Suprapubic skin (tissue), 4 donors: ENCODE measurements around the gene ANO8. TPM values are rescaled to one million over a fixed set of nuclear protein-coding genes. Genes with fewer than 3 reads are reported as not detected.

ENCODE experiments used
- DNase-seq, 2 donors: peaks; one replicate each; pipeline ENCODE4 v3.0.0-alpha.2; 2019; ENCODE audit warnings: low spot score in 2 of 2
- H3K27ac ChIP-seq: fragments of 200-600 bp; sonication (generic); one replicate; pipeline ENCODE4 v1.5.1; 2019
- H3K27me3 ChIP-seq: fragments of 200-600 bp; sonication (generic); one replicate; pipeline ENCODE4 v1.5.1; 2019
- H3K36me3 ChIP-seq: fragments of 200-600 bp; sonication (generic); one replicate; pipeline ENCODE4 v1.5.1; 2019
- H3K4me1 ChIP-seq: fragments of 200-600 bp; sonication (generic); one replicate; pipeline ENCODE4 v1.5.1; 2019
- H3K4me3 ChIP-seq: fragments of 200-600 bp; sonication (generic); one replicate; pipeline ENCODE4 v1.5.1; 2019; ENCODE audit warnings: mild to moderate bottlenecking
- H3K9me3 ChIP-seq: fragments of 200-600 bp; sonication (generic); one replicate; pipeline ENCODE4 v1.5.1; 2019
- EP300 ChIP-seq: sonication (generic); formaldehyde crosslinking; IDR thresholded peaks from one replicate; pipeline ENCODE4 v1.6.1; 2017; ENCODE audit warnings: antibody characterized with exemption
- POLR2A ChIP-seq, 2 donors: fragments of 450-650 bp; IDR thresholded peaks; one replicate each; pipeline ENCODE4 v1.6.1; 2017; ENCODE audit warnings: antibody characterized with exemption in 2 of 2, mild to moderate bottlenecking in 2 of 2, moderate library complexity in 2 of 2
- POLR2AphosphoS5 ChIP-seq, 3 donors: sonication (generic); formaldehyde crosslinking; IDR thresholded peaks; one replicate each; pipeline ENCODE4 v1.6.1; 2017; ENCODE audit warnings: antibody characterized with exemption in 3 of 3
- WGBS: methylation state at CpG from one replicate; pipeline ENCODE4 v1.1.5; 2018; 5-methylcytosine and 5-hydroxymethylcytosine counted together
- total RNA-seq, 4 donors: library from RNA; depleted of rRNA; stranded (reverse); fragments of >200 nt; gene quantifications; one replicate each; pipeline ENCODE4 v1.1.0, GENCODE V29; 2016
- TF ChIP-seq, protein P1 (sequence below), 2 donors: fragments of 200-600 bp in 1 of 2; fragments of 450-650 bp in 1 of 2; sonication (generic) in 1 of 2; IDR thresholded peaks; one replicate each; pipeline ENCODE4 v1.5.1; 2016 to 2019; ENCODE audit warnings: antibody characterized with exemption in 2 of 2, mild to moderate bottlenecking in 1 of 2, moderate library complexity in 1 of 2

Gene ANO8
- total RNA-seq, 4 donors from 2014 or later, result 29.9 to 47.1 (median 37.1) TPM

GRCh38 chr19:17307876-17308377, 26.7 kb downstream of the ANO8 start:
- Histone ChIP-seq H3K36me3 (peaks cover 3% of the 10 kb centered on the region), H3K4me3 (no peak overlapping the region), H3K27me3 (no peaks in the 10 kb centered on the region), H3K27ac (no peak overlapping the region), H3K4me1 (peaks cover 68% of the 10 kb centered on the region), H3K9me3 (no peaks in the 10 kb centered on the region)
- no peak for DNase-seq
- TF ChIP-seq POLR2AphosphoS5 (IDR thresholded peaks at IDR 0.05) (no peak), POLR2A (IDR thresholded peaks at IDR 0.05) (no peak), EP300 (no peak)
- TF ChIP-seq, protein P1, sequence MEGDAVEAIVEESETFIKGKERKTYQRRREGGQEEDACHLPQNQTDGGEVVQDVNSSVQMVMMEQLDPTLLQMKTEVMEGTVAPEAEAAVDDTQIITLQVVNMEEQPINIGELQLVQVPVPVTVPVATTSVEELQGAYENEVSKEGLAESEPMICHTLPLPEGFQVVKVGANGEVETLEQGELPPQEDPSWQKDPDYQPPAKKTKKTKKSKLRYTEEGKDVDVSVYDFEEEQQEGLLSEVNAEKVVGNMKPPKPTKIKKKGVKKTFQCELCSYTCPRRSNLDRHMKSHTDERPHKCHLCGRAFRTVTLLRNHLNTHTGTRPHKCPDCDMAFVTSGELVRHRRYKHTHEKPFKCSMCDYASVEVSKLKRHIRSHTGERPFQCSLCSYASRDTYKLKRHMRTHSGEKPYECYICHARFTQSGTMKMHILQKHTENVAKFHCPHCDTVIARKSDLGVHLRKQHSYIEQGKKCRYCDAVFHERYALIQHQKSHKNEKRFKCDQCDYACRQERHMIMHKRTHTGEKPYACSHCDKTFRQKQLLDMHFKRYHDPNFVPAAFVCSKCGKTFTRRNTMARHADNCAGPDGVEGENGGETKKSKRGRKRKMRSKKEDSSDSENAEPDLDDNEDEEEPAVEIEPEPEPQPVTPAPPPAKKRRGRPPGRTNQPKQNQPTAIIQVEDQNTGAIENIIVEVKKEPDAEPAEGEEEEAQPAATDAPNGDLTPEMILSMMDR (IDR thresholded peaks at IDR 0.05), result no peak
- 87% methylated on average over 8 of the region's 8 CpGs for WGBS

DNA sequence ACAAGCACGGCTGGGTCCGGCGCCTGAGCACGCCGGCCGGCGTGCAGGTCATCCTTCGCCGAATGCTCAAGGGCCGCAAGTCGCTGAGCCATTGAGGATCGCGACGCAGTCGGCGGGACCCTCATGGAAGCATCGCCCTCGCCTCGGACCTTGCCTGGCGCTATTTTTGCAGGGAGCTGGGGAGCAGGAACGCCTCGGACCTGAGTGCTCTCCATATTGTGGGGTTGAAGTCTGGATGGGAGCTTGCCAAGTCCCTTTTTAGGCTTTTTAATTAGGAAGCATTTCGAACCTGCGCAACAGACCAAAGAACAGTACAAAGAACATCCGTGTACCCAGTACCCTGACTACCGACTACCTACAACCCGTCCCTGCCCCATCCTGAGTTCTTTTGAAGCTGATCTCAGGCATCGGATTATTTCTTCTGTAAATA, 28.4 kb downstream of the ANO8 start:
- Histone ChIP-seq H3K27ac (peak overlapping the region; percentile 92), H3K27me3 (no peaks in the 10 kb centered on the region), H3K36me3 (no peaks in the 10 kb centered on the region), H3K4me1 (peaks cover 71% of the 10 kb centered on the region), H3K9me3 (no peaks in the 10 kb centered on the region), H3K4me3 (peak overlapping the region; percentile 68)
- no peak for TF ChIP-seq POLR2A (IDR thresholded peaks at IDR 0.05)
- no peak for TF ChIP-seq POLR2AphosphoS5 (IDR thresholded peaks at IDR 0.05)
- TF ChIP-seq, protein P1 (IDR thresholded peaks at IDR 0.05), result no peak
- TF ChIP-seq EP300, result no peak
- 6% methylated on average over 27 of the region's 28 CpGs for WGBS
- DNase-seq, result no peak

GRCh38 chr19:17305517-17306284, 29.0 kb downstream of the ANO8 start, which contains the start of gene MRPL34:
Gene MRPL34 (plus strand): TSS chr19:17305872. CDS start chr19:17305893, 21 bp downstream.
- no peaks in the 10 kb centered on the region for H3K27me3 ChIP-seq
- H3K9me3 ChIP-seq, result no peaks in the 10 kb centered on the region
- TF ChIP-seq EP300 (no peak), POLR2AphosphoS5 (IDR thresholded peaks at IDR 0.05) (peak in 2 of 3 donors; percentile 11 to 71), POLR2A (IDR thresholded peaks at IDR 0.05) (peak in 1 of 2 donors; percentile 11)
- TF ChIP-seq, protein P1 (IDR thresholded peaks at IDR 0.05), result peak; percentile 71 to 79
- H3K36me3 ChIP-seq, result no peaks in the 10 kb centered on the region
- H3K27ac ChIP-seq, result peak within 1 kb of the TSS; percentile 92
- peaks cover 65% of the 10 kb centered on the region for H3K4me1 ChIP-seq
- H3K4me3 ChIP-seq, result peak within 1 kb of the TSS; percentile 68
- peak; percentile 97 to 98 for DNase-seq
- 0% methylated on average over 44 of the region's 55 CpGs for WGBS

- WGBS, result 0% methylated on average over 6 of the region's 7 CpGs
- TF ChIP-seq EP300 (no peak), POLR2AphosphoS5 (IDR thresholded peaks at IDR 0.05) (peak in 2 of 3 donors; percentile 63 to 88)
- no peak for DNase-seq
- H3K4me1 ChIP-seq, result peaks cover 60% of the 10 kb centered on the region
- no peaks in the 10 kb centered on the region for H3K27me3 ChIP-seq
- no peaks in the 10 kb centered on the region for H3K36me3 ChIP-seq
- no peaks in the 10 kb centered on the region for H3K9me3 ChIP-seq
- H3K27ac ChIP-seq, result peak overlapping the region; percentile 92
- peak overlapping the region; percentile 68 for H3K4me3 ChIP-seq
Observed at GRCh38 chr19:17305216-17305516, 29.5 kb downstream of the ANO8 start.

DNA sequence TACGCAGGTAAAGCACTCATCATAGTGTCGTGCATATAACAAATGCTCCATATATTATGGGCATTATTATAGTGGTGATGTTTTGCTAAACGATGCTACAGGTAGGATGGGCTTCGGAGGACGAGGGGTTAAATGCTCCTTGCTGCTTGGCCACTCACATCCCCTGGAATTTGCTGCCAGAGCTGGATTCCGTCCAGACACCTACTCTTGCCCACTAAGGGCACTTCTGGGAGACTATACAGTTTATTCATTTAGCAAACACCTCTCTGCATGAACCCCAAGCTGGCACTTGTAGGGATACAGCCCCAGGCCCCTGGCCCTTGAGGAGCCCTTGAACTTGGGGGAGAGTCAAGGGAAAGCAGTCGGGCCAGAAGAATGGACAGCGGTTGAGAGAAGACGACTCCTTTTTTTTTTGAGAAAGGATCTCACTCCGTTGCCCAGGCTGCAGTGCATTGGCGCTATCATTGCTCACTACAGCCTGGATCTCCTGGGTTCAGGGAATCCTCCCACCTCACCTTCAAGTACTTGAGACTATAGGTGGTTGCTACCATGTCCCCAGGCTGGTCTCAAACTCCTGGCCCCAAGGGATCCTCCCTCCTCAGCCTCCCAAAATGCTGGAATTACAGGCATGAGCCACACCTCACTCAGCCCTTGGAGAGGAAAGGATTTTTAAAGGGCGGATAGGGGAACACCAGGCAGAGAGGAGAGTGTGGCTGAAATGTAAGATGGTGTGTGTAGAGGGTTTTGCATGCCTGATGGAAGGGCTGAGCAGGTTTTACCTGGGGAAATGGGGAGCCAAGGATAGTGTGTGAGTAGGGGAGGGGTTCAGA, 30.1 kb downstream of the ANO8 start:
- no peaks in the 10 kb centered on the region for H3K36me3 ChIP-seq
- 47% methylated on average over 9 of the region's 12 CpGs for WGBS
- TF ChIP-seq EP300 (no peak), POLR2AphosphoS5 (IDR thresholded peaks at IDR 0.05) (no peak), POLR2A (IDR thresholded peaks at IDR 0.05) (no peak)
- TF ChIP-seq, protein P1 (IDR thresholded peaks at IDR 0.05), result no peak
- no peaks in the 10 kb centered on the region for H3K9me3 ChIP-seq
- peak overlapping the region; percentile 11 for H3K27ac ChIP-seq
- no peak overlapping the region for H3K4me3 ChIP-seq
- H3K27me3 ChIP-seq, result no peaks in the 10 kb centered on the region
- H3K4me1 ChIP-seq, result peaks cover 56% of the 10 kb centered on the region
- DNase-seq, result no peak
